ENCODE results near the gene PHACTR3.

PHACTR3 gene

GRCh38 chr20:59790346-59790745, 186.0 kb downstream of the PHACTR3 start:
- Histone ChIP-seq H3K36me3 (ENCODE audit: control insufficient read depth, low read length) (no peaks in the 10 kb centered on the region), H3K79me2 (ENCODE audit: control insufficient read depth, low read length) (no peaks in the 10 kb centered on the region), H4K20me1 (ENCODE audit: control insufficient read depth, insufficient read depth, low read depth, low read length) (no peaks in the 10 kb centered on the region), H3K4me1 (ENCODE audit: control insufficient read depth, low read length) (no peaks in the 10 kb centered on the region), H3K27me3 (ENCODE audit: control insufficient read depth, low read length) (peaks cover 3% of the 10 kb centered on the region; the same call in 1 of the 2 replicates), H3K9me3 (ENCODE audit: control insufficient read depth, insufficient read depth, low read length) (no peaks in the 10 kb centered on the region; the same call in 1 of the 2 replicates), H3F3A (ENCODE audit: control insufficient read depth, insufficient read depth) (no peaks in the 10 kb centered on the region), H3K4me3 (ENCODE audit: low read length) (no peak overlapping the region), H3K9me2 (replicated peaks; ENCODE audit: control insufficient read depth, low read length) (no peaks in the 10 kb centered on the region), H3K27ac (ENCODE audit: low read depth, low read length) (no peak overlapping the region), H3K4me2 (ENCODE audit: low read length) (no peak overlapping the region)
- TF ChIP-seq CTCF (IDR thresholded peaks at IDR 0.05; ENCODE audit: low read depth, low read length, poor library complexity, severe bottlenecking) (no peak), EZH2phosphoT487 (IDR thresholded peaks at IDR 0.05; ENCODE audit: borderline replicate concordance, low read length) (no peak)

- Histone ChIP-seq H3K27me3 (ENCODE audit: control insufficient read depth, low read length) (peaks cover 3% of the 10 kb centered on the region; the same call in 1 of the 2 replicates), H3K27ac (ENCODE audit: low read depth, low read length) (no peak overlapping the region), H3K4me1 (ENCODE audit: control insufficient read depth, low read length) (no peaks in the 10 kb centered on the region), H3K4me3 (ENCODE audit: low read length) (no peak overlapping the region), H3F3A (ENCODE audit: control insufficient read depth, insufficient read depth) (no peaks in the 10 kb centered on the region), H4K20me1 (ENCODE audit: control insufficient read depth, insufficient read depth, low read depth, low read length) (no peaks in the 10 kb centered on the region), H3K9me2 (replicated peaks; ENCODE audit: control insufficient read depth, low read length) (no peaks in the 10 kb centered on the region), H3K79me2 (ENCODE audit: control insufficient read depth, low read length) (no peaks in the 10 kb centered on the region), H3K36me3 (ENCODE audit: control insufficient read depth, low read length) (no peaks in the 10 kb centered on the region), H3K9me3 (ENCODE audit: control insufficient read depth, insufficient read depth, low read length) (no peaks in the 10 kb centered on the region; the same call in 1 of the 2 replicates), H3K4me2 (ENCODE audit: low read length) (no peak overlapping the region)
- no peak for TF ChIP-seq EZH2phosphoT487 (IDR thresholded peaks at IDR 0.05; ENCODE audit: borderline replicate concordance, low read length)
- no peak for TF ChIP-seq CTCF (IDR thresholded peaks at IDR 0.05; ENCODE audit: low read depth, low read length, poor library complexity, severe bottlenecking)
Measured at GRCh38 chr20:59792300-59792699, 188.0 kb downstream of the PHACTR3 start.

GRCh38 chr20:59794555-59794954, 190.2 kb downstream of the PHACTR3 start:
- Histone ChIP-seq H3K4me2 (ENCODE audit: low read length) (no peak overlapping the region), H3F3A (ENCODE audit: control insufficient read depth, insufficient read depth) (no peaks in the 10 kb centered on the region), H3K27ac (ENCODE audit: low read depth, low read length) (no peak overlapping the region), H3K9me3 (ENCODE audit: control insufficient read depth, insufficient read depth, low read length) (no peaks in the 10 kb centered on the region; the same call in 1 of the 2 replicates), H3K4me3 (ENCODE audit: low read length) (no peak overlapping the region), H3K9me2 (replicated peaks; ENCODE audit: control insufficient read depth, low read length) (no peaks in the 10 kb centered on the region), H4K20me1 (ENCODE audit: control insufficient read depth, insufficient read depth, low read depth, low read length) (no peaks in the 10 kb centered on the region), H3K79me2 (ENCODE audit: control insufficient read depth, low read length) (no peaks in the 10 kb centered on the region), H3K36me3 (ENCODE audit: control insufficient read depth, low read length) (no peaks in the 10 kb centered on the region), H3K27me3 (ENCODE audit: control insufficient read depth, low read length) (peaks cover 2% of the 10 kb centered on the region; the same call in 1 of the 2 replicates), H3K4me1 (ENCODE audit: control insufficient read depth, low read length) (no peaks in the 10 kb centered on the region)
- TF ChIP-seq EZH2phosphoT487 (IDR thresholded peaks at IDR 0.05; ENCODE audit: borderline replicate concordance, low read length) (no peak), CTCF (IDR thresholded peaks at IDR 0.05; ENCODE audit: low read depth, low read length, poor library complexity, severe bottlenecking) (no peak)
